Fibroblast of skin of right quadriceps (primary cell): ENCODE measurements around the gene SWT1.

Experiments used
- DNase-seq: peaks from one replicate; pipeline ENCODE4 v3.0.0-alpha.2; 2013

The SWT1 gene

GRCh38 chr1:185328255-185328654 lies 171.3 kb downstream of the SWT1 start:
- no peak for DNase-seq

- DNase-seq, result no peak
These were observed 177.2 kb downstream of the SWT1 start for GRCh38 chr1:185334182-185334581.

DNA sequence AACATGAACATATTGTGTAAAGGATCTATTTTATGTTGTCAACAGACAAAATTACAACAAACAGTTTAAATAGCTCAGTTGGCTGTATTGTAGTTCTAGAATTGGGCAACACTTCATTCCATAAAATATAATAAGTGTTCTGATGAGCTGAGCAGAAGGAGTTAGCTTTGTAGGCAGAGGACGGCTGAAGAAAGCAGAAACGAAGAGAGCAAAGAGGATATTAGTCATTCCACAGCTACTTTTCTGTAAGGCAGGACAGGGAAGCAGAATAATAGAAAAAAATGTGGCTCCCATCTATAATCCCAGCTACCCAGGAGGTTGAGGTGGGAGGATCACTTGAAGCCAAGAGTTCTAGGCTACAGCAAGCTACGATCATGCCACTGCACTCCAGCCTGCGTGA lies 180.3 kb downstream of the SWT1 start:
- DNase-seq, result peak; percentile 32

- DNase-seq, result peak; percentile 21
These were observed 182.0 kb downstream of the SWT1 start for GRCh38 chr1:185338719-185339622.

- no peak for DNase-seq
These were observed 184.3 kb downstream of the SWT1 start for GRCh38 chr1:185341196-185341781.
